Esophagus (tissue), 2 donors: ENCODE results near the gene SLC22A14. TPM values are rescaled to one million over a fixed set of nuclear protein-coding genes. Genes with fewer than 3 reads are reported as not detected.

Experiments
- H3K27ac ChIP-seq, 2 donors: one replicate each; pipeline ENCODE4 v1.5.1; 2013; ENCODE audit warnings: low read depth in 2 of 2, mild to moderate bottlenecking in 2 of 2, inconsistent platforms in 1 of 2, low read length in 1 of 2, moderate library complexity in 1 of 2
- H3K27me3 ChIP-seq, 2 donors: one replicate each; pipeline ENCODE4 v1.6.1; 2013; ENCODE audit warnings: low read length in 2 of 2, control low read depth in 1 of 2, mild to moderate bottlenecking in 1 of 2; ENCODE audit not compliant: insufficient read depth in 2 of 2, control insufficient read depth in 1 of 2
- H3K36me3 ChIP-seq, 2 donors: one replicate each; pipeline ENCODE4 v1.6.1; 2013; ENCODE audit warnings: low read length in 1 of 2; ENCODE audit not compliant: control insufficient read depth in 2 of 2, insufficient read depth in 2 of 2
- H3K4me1 ChIP-seq, 2 donors: one replicate each; pipeline ENCODE4 v1.6.1; 2013; ENCODE audit warnings: low read length in 1 of 2; ENCODE audit not compliant: control insufficient read depth in 2 of 2, insufficient read depth in 2 of 2
- H3K4me3 ChIP-seq, 2 donors: one replicate each; pipeline ENCODE4 v1.5.1; 2013; ENCODE audit warnings: low read length in 2 of 2, mild to moderate bottlenecking in 2 of 2, low read depth in 1 of 2, moderate library complexity in 1 of 2
- H3K9me3 ChIP-seq, 2 donors: one replicate each; pipeline ENCODE4 v1.6.1; 2013; ENCODE audit warnings: mild to moderate bottlenecking in 2 of 2, low read depth in 1 of 2, low read length in 1 of 2, moderate library complexity in 1 of 2; ENCODE audit not compliant: control insufficient read depth in 2 of 2, insufficient read depth in 1 of 2
- WGBS, 2 donors: extraction: QIAGEN DNeasy Blood & Tissue Kit; methylation state at CpG; one replicate each; pipeline ENCODE4 v1.1.7; 2013; 5-methylcytosine and 5-hydroxymethylcytosine counted together
- polyA plus RNA-seq, 2 donors: library from polyadenylated mRNA; stranded (reverse); fragments of 200-250 nt; gene quantifications; one replicate each; pipeline ENCODE4 v1.2.3, GENCODE V29; 2013
- donor health status: healthy with polysubstance abuse.
- donor health status: Bipolar disorder and iron deficiency.

The SLC22A14 gene
- polyA plus RNA-seq, 2 donors = 0.19 to 0.31 TPM

GRCh38 chr3:38311476-38311875, 29.4 kb downstream of the SLC22A14 start:
- no peaks in the 10 kb centered on the region for H3K9me3 ChIP-seq
- H3K4me3 ChIP-seq = no peak overlapping the region
- 81 to 91% methylated on average over 1 of the region's 1 CpG for WGBS, 2 donors
- no peaks in the 10 kb centered on the region for H3K36me3 ChIP-seq
- no peaks in the 10 kb centered on the region for H3K27me3 ChIP-seq
- no peaks in the 10 kb centered on the region for H3K4me1 ChIP-seq
- H3K27ac ChIP-seq = no peak overlapping the region

- Histone ChIP-seq H3K4me3 (no peak overlapping the region), H3K36me3 (no peaks in the 10 kb centered on the region), H3K4me1 (no peaks in the 10 kb centered on the region), H3K9me3 (no peaks in the 10 kb centered on the region), H3K27ac (no peak overlapping the region), H3K27me3 (no peaks in the 10 kb centered on the region)
- 75 to 82% methylated on average over 2 of the region's 2 CpGs for WGBS, 2 donors
Observed at GRCh38 chr3:38311941-38312340, 29.8 kb downstream of the SLC22A14 start.

GRCh38 chr3:38312356-38312755, 30.3 kb downstream of the SLC22A14 start:
- Histone ChIP-seq H3K27ac (no peak overlapping the region), H3K4me3 (no peak overlapping the region), H3K27me3 (no peaks in the 10 kb centered on the region), H3K9me3 (no peaks in the 10 kb centered on the region), H3K36me3 (no peaks in the 10 kb centered on the region), H3K4me1 (no peaks in the 10 kb centered on the region)
- WGBS, 2 donors = 90 to 91% methylated on average over 3 of the region's 3 CpGs

GRCh38 chr3:38313263-38313662, 31.2 kb downstream of the SLC22A14 start:
- H3K4me3 ChIP-seq = no peak overlapping the region
- H3K27me3 ChIP-seq = no peaks in the 10 kb centered on the region
- 84 to 86% methylated on average over 5 of the region's 5 CpGs for WGBS, 2 donors
- no peaks in the 10 kb centered on the region for H3K4me1 ChIP-seq
- H3K27ac ChIP-seq = no peak overlapping the region
- no peaks in the 10 kb centered on the region for H3K9me3 ChIP-seq
- H3K36me3 ChIP-seq = no peaks in the 10 kb centered on the region

- Histone ChIP-seq H3K27ac (no peak overlapping the region), H3K27me3 (no peaks in the 10 kb centered on the region), H3K4me1 (no peaks in the 10 kb centered on the region), H3K9me3 (no peaks in the 10 kb centered on the region), H3K4me3 (no peak overlapping the region), H3K36me3 (no peaks in the 10 kb centered on the region)
- 78 to 80% methylated on average over 11 of the region's 11 CpGs for WGBS, 2 donors
Observed at GRCh38 chr3:38313695-38314094, 31.6 kb downstream of the SLC22A14 start.

- Histone ChIP-seq H3K27me3 (no peaks in the 10 kb centered on the region), H3K36me3 (no peaks in the 10 kb centered on the region), H3K27ac (no peak overlapping the region), H3K4me3 (no peak overlapping the region), H3K9me3 (no peaks in the 10 kb centered on the region), H3K4me1 (no peaks in the 10 kb centered on the region)
- 60 to 70% methylated on average over 4 of the region's 4 CpGs for WGBS, 2 donors
Observed at GRCh38 chr3:38314112-38314763, 32.1 kb downstream of the SLC22A14 start.

GRCh38 chr3:38314764-38315487, 32.8 kb downstream of the SLC22A14 start:
- Histone ChIP-seq H3K27ac (no peak overlapping the region), H3K27me3 (no peaks in the 10 kb centered on the region), H3K4me1 (no peaks in the 10 kb centered on the region), H3K4me3 (no peak overlapping the region), H3K36me3 (no peaks in the 10 kb centered on the region), H3K9me3 (no peaks in the 10 kb centered on the region)
- 62 to 70% methylated on average over 5 of the region's 5 CpGs for WGBS, 2 donors

GRCh38 chr3:38315488-38316230, 33.6 kb downstream of the SLC22A14 start:
- WGBS, 2 donors = 81 to 83% methylated on average over 10 of the region's 10 CpGs
- no peaks in the 10 kb centered on the region for H3K36me3 ChIP-seq

GRCh38 chr3:38316356-38317191, 34.5 kb downstream of the SLC22A14 start:
- Histone ChIP-seq H3K27me3 (no peaks in the 10 kb centered on the region), H3K4me3 (no peak overlapping the region), H3K27ac (no peak overlapping the region), H3K36me3 (no peaks in the 10 kb centered on the region), H3K9me3 (no peaks in the 10 kb centered on the region), H3K4me1 (no peaks in the 10 kb centered on the region)
- WGBS, 2 donors = 80 to 85% methylated on average over 22 of the region's 22 CpGs

More at GRCh38 chr3:38315488-38316230, 33.6 kb downstream of the SLC22A14 start:
- Histone ChIP-seq H3K9me3 (no peaks in the 10 kb centered on the region), H3K27me3 (no peaks in the 10 kb centered on the region), H3K4me1 (no peaks in the 10 kb centered on the region), H3K4me3 (no peak overlapping the region), H3K27ac (no peak overlapping the region)
